DMS114 treated with DMSO at 0.1 percent for 48 hours (cell line): ENCODE data around the gene ITGB3.
"Not testable (repeated sequence)": the region's sequence is repeated elsewhere in the genome, so short reads cannot be mapped to it uniquely, and the experiment has no call there.

ENCODE experiments used
- DNase-seq: peaks from one replicate; lab custom pipeline; 2025; ENCODE audit not compliant: unreplicated experiment; lab: John Stamatoyannopoulos, UW

The ITGB3 gene

DNA sequence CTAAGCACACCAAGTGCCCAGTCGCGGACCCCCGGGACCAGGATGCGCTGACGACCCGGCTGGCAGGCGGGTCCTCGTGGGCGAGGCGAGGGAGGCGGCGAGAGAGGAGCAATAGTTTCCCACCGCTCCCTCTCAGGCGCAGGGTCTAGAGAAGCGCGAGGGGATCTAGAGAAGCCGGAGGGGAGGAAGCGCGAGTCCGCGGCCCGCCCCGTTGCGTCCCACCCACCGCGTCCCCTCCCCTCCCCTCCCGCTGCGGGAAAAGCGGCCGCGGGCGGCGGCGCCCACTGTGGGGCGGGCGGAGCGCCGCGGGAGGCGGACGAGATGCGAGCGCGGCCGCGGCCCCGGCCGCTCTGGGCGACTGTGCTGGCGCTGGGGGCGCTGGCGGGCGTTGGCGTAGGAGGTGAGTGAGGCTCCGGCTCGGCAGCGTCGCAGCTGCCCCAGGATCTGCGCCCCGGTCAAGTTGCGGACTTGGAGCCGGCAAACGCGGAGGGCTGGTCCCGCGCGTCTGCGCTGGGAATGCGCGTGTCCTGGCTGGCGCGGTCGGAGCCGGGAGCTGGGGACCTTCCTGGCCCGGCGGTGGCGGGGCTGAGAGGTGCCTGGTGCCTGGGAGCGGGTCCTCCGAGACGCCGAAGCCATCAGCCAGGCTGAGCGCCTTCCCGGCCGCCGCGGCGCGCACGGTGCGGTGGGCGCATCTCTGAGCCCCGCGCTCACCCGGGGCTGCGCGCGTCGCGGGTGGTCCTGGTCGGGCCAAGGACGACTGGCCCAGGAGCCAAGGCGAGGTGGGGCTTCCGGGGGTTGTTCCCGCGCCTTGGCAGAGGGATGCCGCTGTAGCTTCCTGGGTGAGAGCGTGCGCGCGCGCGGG lies at the start of gene ITGB3:
Gene ITGB3 (plus strand): TSS at position 287 of the 862 bp plus-strand sequence. CDS start 35 bp downstream, at position 322.
- peak; percentile 24 for DNase-seq

- no peak for DNase-seq
These were observed 49.5 kb upstream of the ITGB3 start for GRCh38 chr17:47203984-47204721.

DNA sequence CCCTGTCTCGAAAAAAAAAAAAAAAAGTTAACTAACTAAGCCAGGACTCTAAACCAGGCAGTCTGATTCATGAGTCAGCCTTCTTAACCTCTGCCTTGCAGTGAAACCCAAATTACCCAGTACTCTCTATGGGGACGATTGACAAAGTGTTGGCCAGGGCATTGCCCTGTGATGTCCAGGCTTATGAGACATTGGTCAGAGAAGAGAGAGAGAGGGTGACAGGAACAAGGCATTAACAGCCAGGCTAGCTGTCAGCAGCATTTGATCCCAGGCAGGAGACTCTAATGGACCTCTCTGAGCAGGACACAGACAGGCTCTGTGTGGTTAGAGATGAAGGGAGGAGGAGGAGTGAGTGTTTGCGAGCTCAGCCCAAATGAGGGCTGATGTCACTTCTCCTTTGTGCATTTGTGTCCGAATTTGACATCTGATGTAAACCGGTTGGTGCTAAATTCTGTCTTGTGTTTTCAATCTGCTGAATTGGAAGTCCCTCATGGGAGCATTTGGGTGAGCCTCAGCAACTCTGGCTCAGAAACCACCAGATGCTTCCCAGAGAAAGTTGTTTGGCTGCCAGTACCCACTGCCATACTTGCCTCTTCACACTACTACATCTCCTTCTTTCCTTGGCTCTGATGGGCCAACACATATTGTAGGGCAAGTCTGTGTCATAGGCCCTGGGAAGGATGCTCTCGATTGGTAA lies 48.8 kb upstream of the ITGB3 start:
- no peak for DNase-seq

DNA sequence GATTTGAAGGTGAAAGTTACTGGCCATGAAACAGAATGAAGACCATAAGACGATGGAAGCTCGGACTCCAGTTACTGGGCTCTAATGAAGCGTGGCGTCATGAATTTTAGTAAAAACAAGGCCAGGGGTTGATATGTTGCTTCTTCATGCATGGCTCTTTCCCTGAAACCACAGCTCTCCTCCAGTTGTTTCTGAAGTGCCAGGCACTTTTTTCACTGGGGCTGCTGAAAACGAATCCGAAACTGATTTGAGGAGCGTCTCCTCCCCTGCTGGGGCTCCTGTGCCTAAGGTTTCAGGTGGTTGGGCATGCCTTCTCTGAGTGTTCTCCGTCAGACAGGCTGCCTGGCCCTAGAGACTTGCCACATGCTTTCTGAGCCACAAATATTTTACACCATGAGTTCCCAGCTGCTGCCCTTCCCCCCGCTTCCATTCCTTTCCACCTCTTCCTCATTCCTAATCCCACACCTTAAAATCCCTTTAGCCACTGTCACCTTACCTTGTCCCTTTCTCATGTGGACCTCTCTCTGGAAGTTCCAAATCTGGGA lies 48.1 kb upstream of the ITGB3 start:
- no peak for DNase-seq

GRCh38 chr17:47207143-47208067 lies 46.2 kb upstream of the ITGB3 start:
- no peak for DNase-seq

- no peak for DNase-seq
These were observed 44.7 kb upstream of the ITGB3 start, which contains the start of gene MYL4 for GRCh38 chr17:47208744-47209488. Gene MYL4, plus strand, starts transcription at chr17:47209348. Its CDS starts 75 bp downstream, at chr17:47209423.

GRCh38 chr17:47209499-47209898 lies 44.1 kb upstream of the ITGB3 start:
- no peak for DNase-seq

GRCh38 chr17:47210105-47210504 lies 43.5 kb upstream of the ITGB3 start:
- DNase-seq, result no peak

DNA sequence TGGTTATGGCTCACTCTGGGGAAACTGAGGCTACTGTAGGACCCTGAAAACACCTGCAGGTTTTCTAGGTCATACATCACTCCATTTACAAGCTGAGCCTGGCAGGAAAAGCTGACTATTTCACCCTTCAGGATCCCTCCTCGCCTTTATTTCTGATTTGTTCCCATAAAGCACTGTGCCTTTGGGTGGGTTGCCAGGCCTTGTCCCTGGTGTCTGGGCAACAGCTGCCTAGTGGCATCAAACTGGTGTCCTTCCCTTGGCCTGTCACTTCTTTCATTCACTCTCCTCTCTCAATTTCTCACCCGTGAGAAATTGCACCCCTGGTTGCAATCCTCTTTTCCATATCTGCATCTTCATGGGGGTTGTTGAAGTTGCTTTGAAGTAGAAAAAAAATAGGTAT lies 42.8 kb upstream of the ITGB3 start:
- DNase-seq, result no peak

DNA sequence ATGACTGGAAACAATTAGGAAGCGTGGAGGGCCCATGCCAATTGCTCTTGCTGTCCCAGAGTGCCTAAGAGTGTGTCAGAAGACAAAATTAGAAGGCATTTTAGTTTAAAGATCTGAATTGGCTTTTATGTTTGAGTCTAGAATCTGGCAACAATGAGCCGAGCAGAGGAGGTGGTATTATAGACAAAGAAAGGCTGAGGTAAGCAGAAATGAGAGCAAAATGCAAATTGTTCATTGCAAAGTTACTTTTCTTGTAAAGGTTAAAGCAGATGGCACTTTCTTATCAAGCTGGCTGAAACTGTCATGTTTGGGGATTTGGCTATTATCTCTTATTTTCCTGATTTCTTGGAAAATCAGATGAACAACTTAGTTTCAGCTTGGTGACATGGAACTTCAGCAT lies 41.2 kb upstream of the ITGB3 start:
- DNase-seq, result no peak

DNA sequence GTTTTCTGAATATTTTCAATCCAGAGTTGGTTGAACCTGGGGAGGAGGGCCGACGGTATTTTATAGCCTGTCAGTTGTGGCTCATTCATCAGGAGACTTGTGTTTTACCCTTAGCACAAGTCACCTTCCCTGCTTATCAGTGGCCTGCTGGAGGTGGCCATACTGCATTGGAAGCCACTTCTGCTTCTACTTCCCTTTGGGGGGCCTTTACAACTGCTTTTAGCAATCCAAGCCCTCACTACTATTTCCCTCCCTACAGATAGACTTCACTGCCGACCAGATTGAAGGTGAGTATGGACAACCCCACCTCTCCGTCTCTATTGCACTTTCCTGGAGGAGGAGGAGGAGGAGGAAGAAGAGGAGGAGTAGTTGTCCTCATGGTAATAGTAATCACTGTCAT lies 40.1 kb upstream of the ITGB3 start:
- DNase-seq, result no peak

DNA sequence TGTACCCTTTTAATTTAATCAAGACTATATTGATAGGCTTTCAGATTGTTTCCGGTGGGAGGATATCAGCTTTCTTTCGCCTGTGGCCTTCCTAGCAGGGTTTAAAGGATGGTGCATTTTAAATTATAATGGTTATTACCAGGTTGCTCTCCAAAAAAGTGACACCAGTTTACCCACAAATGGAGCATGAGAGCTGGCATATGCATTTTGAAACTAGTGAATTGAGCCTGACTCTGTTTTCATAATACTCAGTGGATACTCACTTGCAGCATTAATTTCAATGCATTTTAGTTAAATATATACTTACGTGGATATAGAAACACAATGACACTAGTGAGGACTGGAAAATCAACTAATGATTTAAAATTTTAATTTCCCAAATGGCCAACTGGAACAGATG lies 38.7 kb upstream of the ITGB3 start:
- no peak for DNase-seq

DNA sequence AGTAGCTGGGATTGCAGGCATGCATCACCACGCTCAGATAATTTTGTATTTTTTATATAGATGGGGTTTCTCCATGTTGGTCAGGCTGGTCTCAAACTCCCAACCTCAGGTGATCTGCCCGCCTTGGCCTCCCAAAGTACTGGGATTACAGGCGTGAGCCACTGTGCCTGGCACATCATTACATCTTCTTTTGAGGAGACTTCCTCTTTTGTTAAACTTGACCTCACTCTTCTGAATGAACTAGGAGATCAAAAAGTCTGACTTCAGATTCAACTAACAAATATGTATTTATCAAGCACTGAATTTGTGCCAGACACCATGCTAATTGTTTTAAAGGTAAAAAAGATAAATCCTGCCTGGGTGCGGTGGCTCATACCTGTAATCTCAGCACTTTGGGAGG lies 36.8 kb upstream of the ITGB3 start:
- DNase-seq, result not testable (repeated sequence)

- not testable (repeated sequence) for DNase-seq
These were observed 36.3 kb upstream of the ITGB3 start for GRCh38 chr17:47217279-47217678.

GRCh38 chr17:47218896-47219430 lies 34.7 kb upstream of the ITGB3 start:
- DNase-seq, result no peak

GRCh38 chr17:47219621-47220475 lies 33.8 kb upstream of the ITGB3 start:
- DNase-seq, result no peak

DNA sequence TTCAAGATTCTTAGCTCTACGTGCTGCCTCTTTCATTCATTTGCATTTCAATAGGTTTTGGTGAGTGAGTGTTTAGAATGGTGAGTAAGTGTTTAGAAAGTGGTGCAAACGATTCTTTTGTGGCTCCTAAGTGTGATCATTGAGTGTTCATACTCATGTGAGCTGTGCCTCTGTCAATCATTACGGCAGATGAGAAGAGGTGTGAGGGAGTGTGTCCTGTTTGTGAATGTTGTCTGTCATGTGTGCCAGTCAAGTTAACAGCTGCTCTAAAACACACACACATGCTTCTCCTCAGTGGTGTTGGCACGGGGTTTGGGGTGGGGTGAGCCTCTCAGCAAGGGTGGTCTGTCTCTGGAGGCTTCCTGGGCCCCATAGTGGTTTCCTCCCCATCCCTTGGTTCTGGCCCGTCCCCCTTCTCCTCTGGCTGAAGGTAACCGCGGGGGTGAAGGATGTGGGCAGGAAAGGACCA lies 33.1 kb upstream of the ITGB3 start:
- DNase-seq, result no peak

- DNase-seq, result no peak
These were observed 32.5 kb upstream of the ITGB3 start for GRCh38 chr17:47221154-47221553.
